ENCODE measurements around the gene SRBD1.

SRBD1 gene

DNA sequence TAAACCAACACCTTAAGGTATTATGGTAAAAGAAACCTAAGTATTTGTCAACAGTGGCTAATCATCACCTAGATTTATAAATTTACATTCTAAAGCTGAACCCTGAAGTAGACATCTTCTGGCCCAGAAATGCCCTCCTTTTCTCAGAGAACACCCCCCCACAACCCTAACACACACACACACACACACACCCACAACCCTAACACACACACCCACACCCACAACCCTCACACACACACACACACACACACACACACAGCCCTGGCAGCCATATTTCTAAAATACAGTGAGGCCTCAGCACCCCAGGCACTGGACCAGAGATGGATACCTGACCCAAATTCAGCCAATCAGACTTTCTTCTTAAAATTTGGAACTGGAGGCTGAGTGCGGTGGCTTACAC, 14.3 kb downstream of the SRBD1 start:
- DNase-seq (ENCODE audit: low spot score) = no peak

DNA sequence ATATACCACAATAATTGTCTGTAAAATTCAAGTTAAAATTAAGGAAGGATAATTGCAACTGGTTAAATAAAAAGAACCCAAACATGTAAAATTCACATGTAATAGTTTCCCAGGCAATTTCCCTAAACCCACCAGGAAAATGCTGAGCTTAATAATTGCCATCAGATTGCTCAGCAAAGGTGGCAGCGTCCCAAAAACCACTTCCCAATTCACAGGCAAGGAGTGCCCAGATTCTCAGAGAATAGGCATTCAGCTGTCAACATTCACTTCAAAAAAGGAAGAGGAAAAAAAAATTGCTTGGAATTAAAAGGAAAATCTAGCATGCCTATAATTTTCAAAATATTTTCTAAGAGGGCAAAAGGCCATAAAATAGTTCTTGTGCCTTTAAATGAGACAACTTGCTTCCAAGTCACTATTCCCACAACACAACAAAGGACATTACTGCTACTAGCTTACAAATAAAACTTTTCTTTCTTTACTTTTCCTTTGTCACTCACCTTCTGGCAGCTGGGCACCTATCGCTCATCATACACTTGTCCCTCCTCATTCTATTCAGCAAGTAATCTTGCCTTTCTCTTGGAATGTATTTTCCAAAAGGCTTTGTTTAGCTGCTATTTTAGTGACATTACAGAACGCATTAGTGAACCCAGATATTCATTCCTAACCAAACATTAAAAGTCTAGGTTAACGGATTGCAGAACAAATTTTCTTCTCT, 15.2 kb downstream of the SRBD1 start:
- DNase-seq (ENCODE audit: low spot score) = no peak

DNA sequence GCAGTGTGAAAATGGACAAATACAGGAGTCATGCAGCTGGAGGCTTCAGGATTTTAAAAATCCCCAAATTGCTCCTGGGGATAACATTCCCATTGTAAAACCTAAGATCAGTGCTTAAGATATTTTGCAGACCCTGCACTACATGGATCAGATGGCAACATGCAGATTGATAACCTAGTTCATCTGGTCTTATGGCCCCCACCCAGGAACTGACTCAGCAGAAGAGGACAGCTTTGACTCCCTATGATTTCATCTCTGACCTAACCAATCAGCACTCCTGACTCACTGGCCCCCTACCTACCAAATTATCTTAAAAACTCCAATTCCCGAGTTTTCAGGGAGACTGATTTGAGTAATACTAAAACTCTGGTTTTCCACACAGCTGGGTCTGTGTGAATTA, 20.0 kb downstream of the SRBD1 start:
- no peak for DNase-seq (ENCODE audit: low spot score)

DNA sequence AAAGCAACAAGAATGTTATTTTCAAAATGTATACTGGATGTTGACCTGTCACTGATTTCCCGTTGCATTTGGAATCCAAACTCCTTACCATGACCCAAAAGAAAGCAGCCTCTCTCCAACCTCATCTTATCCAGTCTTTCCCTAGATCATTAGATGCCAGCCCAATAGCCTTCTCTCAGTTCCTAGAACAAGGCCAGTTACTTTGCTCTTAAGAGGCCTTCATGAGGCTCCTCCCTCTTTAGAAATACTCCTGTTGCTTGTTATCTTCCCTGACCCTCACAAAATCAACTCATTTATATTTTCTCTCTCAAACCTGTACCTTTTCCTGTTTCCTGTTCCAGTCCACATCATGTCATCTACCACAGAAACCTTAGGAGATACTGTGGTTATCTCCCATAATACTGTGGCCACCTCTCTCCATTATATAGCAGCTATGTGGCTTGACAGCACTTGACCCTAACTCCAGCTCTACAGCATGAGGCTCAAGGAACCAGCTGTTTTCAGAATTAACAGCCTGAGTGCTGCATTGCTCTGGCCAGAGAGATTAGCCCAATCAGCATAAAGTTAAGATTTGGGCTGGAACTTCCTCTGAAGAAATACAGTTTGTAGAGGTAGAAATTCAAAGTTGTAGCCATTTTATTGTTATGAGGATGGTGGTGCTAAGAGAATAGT, 22.8 kb downstream of the SRBD1 start:
- DNase-seq (ENCODE audit: low spot score) = no peak

GRCh38 chr2:45586600-45586999, 24.5 kb downstream of the SRBD1 start:
- DNase-seq (ENCODE audit: low spot score) = no peak

GRCh38 chr2:45585267-45585861, 25.7 kb downstream of the SRBD1 start:
- DNase-seq (ENCODE audit: low spot score) = peak; percentile 24

GRCh38 chr2:45583977-45584376, 27.1 kb downstream of the SRBD1 start:
- no peak for DNase-seq (ENCODE audit: low spot score)

DNA sequence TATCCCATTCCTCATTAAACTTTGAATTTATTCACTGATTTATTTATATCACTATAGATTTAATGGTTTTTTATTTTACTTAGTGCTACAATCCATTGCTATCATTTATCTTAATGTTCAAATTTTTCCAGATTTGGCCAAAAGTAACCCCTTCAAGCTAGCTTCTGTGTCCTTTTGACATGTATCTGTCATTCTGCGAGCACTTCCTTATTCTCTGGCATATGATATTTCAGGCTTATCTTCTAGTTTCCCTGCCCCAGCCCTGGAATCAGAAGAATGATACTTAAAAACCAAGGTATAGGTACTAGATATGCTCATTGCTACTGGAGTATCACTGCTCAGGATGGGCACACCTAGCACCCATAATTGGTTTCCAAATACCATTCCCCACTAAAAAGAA, 28.5 kb downstream of the SRBD1 start:
- no peak for DNase-seq (ENCODE audit: low spot score)

GRCh38 chr2:45578056-45578843, 32.8 kb downstream of the SRBD1 start:
- DNase-seq (ENCODE audit: low spot score) = no peak

- DNase-seq (ENCODE audit: low spot score) = no peak
These were observed 33.6 kb downstream of the SRBD1 start for GRCh38 chr2:45577441-45577840.

- no peak for DNase-seq (ENCODE audit: low spot score)
These were observed 35.2 kb downstream of the SRBD1 start for GRCh38 chr2:45575881-45576280.

- DNase-seq (ENCODE audit: low spot score) = no peak
These were observed 38.1 kb downstream of the SRBD1 start for GRCh38 chr2:45572979-45573378.

DNA sequence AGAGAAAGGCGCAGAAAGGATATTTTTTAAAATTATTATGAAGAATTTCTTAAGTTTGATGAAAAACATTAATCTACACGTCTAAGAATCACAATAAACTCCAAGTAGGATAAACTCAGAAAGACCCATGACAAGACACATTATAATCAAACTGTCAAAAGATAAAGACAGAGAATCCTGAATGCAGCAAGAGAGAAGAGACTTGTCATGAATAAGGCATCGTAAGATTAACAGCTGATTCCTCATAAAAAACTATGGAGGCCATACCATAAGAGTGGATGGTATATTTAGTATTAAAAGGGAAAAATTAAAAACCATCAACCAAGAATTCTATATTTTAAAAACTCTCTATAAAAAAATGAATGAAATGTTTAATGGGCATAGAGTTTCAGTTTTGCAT, 39.1 kb downstream of the SRBD1 start:
- DNase-seq (ENCODE audit: low spot score) = no peak

GRCh38 chr2:45570671-45571334, 40.3 kb downstream of the SRBD1 start:
- DNase-seq (ENCODE audit: low spot score) = no peak

DNA sequence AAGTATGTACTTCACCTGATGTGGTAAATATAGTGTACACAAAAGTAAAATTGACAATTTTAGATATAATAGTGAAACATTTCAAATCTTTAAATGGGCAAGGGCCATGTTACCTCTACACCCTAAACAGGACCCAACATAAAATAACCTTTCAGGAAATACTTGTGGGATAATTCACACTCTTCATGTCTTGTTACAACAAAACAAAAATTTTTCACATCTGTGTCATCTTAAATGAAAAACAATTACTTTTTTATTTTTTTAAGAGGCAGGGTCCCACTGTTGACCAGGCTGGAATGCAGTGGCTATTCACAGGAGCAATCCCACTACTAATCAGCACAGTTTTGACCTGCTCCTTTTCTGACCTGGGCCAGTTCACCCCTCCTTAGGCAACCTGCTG, 42.1 kb downstream of the SRBD1 start:
- no peak for DNase-seq (ENCODE audit: low spot score)

GRCh38 chr2:45567974-45568789, 42.9 kb downstream of the SRBD1 start:
- DNase-seq (ENCODE audit: low spot score) = peak; percentile 14

GRCh38 chr2:45567288-45567963, 43.6 kb downstream of the SRBD1 start:
- no peak for DNase-seq (ENCODE audit: low spot score)

GRCh38 chr2:45559436-45559835, 51.6 kb downstream of the SRBD1 start:
- DNase-seq (ENCODE audit: low spot score) = no peak

- no peak for DNase-seq (ENCODE audit: low spot score)
These were observed 56.3 kb downstream of the SRBD1 start for GRCh38 chr2:45554742-45555140.

- no peak for DNase-seq (ENCODE audit: low spot score)
These were observed 56.9 kb downstream of the SRBD1 start for GRCh38 chr2:45554073-45554741.

Measured in germinal center (tissue), 1 donor.